HEK293 (cell line): ENCODE data around the gene RAB22A.

Experiments
- CTCF ChIA-PET: fragments of 350-600 bp; formaldehyde crosslinking; extraction: SDS; loops from one replicate; lab custom pipeline; 2021; ENCODE audit warnings: antibody characterized with exemption; lab: Yijun Ruan, JAX
- POLR2A ChIA-PET: fragments of 300-600 bp; formaldehyde crosslinking; extraction: SDS; loops from one replicate; lab custom pipeline; 2020; ENCODE audit warnings: antibody characterized with exemption, inconsistent platforms; lab: Yijun Ruan, JAX
- H3K27ac ChIP-seq: fragments of 200-500 bp; sonication (Bioruptor generic); 2 replicates; pipeline ENCODE4 v1.5.1; 2014; ENCODE audit warnings: low read depth, low read length, control low read depth, inconsistent platforms; ENCODE audit errors: extremely low read depth
- H3K36me3 ChIP-seq, 2 experiments: fragments of 200-500 bp in 1 of 2; sonication (Bioruptor generic) in 1 of 2; 1 replicate in 1 of 2; 2 replicates in 1 of 2; pipeline ENCODE4 v1.5.1; 2014 to 2017; ENCODE audit warnings: inconsistent platforms in 2 of 2, low read length in 2 of 2; ENCODE audit not compliant: control insufficient read depth in 2 of 2, insufficient read depth in 1 of 2
- H3K4me1 ChIP-seq: fragments of 200-500 bp; sonication (Bioruptor generic); 2 replicates; pipeline ENCODE4 v1.5.1; 2014; ENCODE audit warnings: mild to moderate bottlenecking, low read length, inconsistent platforms; ENCODE audit not compliant: control insufficient read depth, insufficient read depth
- H3K4me3 ChIP-seq: 2 replicates; pipeline ENCODE4 v1.5.1; 2011; ENCODE audit warnings: low read depth, mild to moderate bottlenecking, control low read depth, low read length, moderate library complexity
- H3K9me3 ChIP-seq: fragments of 200-500 bp; sonication (Bioruptor generic); 2 replicates; pipeline ENCODE4 v1.5.1; 2014; ENCODE audit warnings: low read depth, low read length, inconsistent platforms; ENCODE audit not compliant: control insufficient read depth, insufficient read depth
- EGR2 ChIP-seq: fragments of 450-650 bp; formaldehyde crosslinking; IDR thresholded peaks from 2 replicates; pipeline ENCODE4 v1.5.1; 2016; ENCODE audit warnings: low read depth, missing biosample characterization, missing genetic modification characterization
- GLI4 ChIP-seq: fragments of 450-650 bp; formaldehyde crosslinking; IDR thresholded peaks from 2 replicates; pipeline ENCODE4 v1.5.1; 2016; ENCODE audit warnings: missing biosample characterization, missing genetic modification characterization
- GLIS2 ChIP-seq: fragments of 450-650 bp; formaldehyde crosslinking; IDR thresholded peaks from 2 replicates; pipeline ENCODE4 v1.5.1; 2016; ENCODE audit warnings: missing biosample characterization, missing genetic modification characterization
- MEIS1 ChIP-seq: sonication (generic); formaldehyde crosslinking; IDR thresholded peaks from 2 replicates; pipeline ENCODE4 v1.8.1; 2022; ENCODE audit warnings: missing genetic modification reagents, mild to moderate bottlenecking, borderline replicate concordance
- MZF1 ChIP-seq: fragments of 450-650 bp; formaldehyde crosslinking; IDR thresholded peaks from 2 replicates; pipeline ENCODE4 v1.5.1; 2017; ENCODE audit warnings: missing biosample characterization, missing genetic modification characterization, borderline replicate concordance
- SCRT1 ChIP-seq: fragments of 450-650 bp; formaldehyde crosslinking; IDR thresholded peaks from 2 replicates; pipeline ENCODE4 v1.5.1; 2016; ENCODE audit warnings: missing biosample characterization, missing genetic modification characterization, borderline replicate concordance
- SP2 ChIP-seq: fragments of 450-650 bp; formaldehyde crosslinking; IDR thresholded peaks from 2 replicates; pipeline ENCODE4 v1.5.1; 2016; ENCODE audit warnings: missing biosample characterization, missing genetic modification characterization
- ZBTB1 ChIP-seq: fragments of 450-650 bp; formaldehyde crosslinking; IDR thresholded peaks from 2 replicates; pipeline ENCODE4 v1.5.1; 2016; ENCODE audit warnings: missing biosample characterization, missing genetic modification characterization
- ZBTB7A ChIP-seq: fragments of 450-650 bp; formaldehyde crosslinking; IDR thresholded peaks from 2 replicates; pipeline ENCODE4 v1.5.1; 2016; ENCODE audit warnings: low read depth, missing biosample characterization, missing genetic modification characterization
- ZNF211 ChIP-seq: fragments of 450-650 bp; formaldehyde crosslinking; IDR thresholded peaks from 2 replicates; pipeline ENCODE4 v1.5.1; 2016; ENCODE audit warnings: low read depth, missing biosample characterization, missing genetic modification characterization
- ZNF354C ChIP-seq: fragments of 450-650 bp; formaldehyde crosslinking; IDR thresholded peaks from 2 replicates; pipeline ENCODE4 v1.5.1; 2016; ENCODE audit warnings: missing biosample characterization, missing genetic modification characterization, low read depth, borderline replicate concordance
- ZNF37A ChIP-seq: fragments of 450-650 bp; IDR thresholded peaks from 2 replicates; pipeline ENCODE4 v1.5.1; 2018; ENCODE audit warnings: missing biosample characterization, missing genetic modification characterization
- ZNF404 ChIP-seq: fragments of 450-650 bp; formaldehyde crosslinking; IDR thresholded peaks from 2 replicates; pipeline ENCODE4 v1.5.1; 2017; ENCODE audit warnings: missing biosample characterization, missing genetic modification characterization
- ZNF549 ChIP-seq: fragments of 450-650 bp; IDR thresholded peaks from 2 replicates; pipeline ENCODE4 v1.5.1; 2018; ENCODE audit warnings: missing biosample characterization, missing genetic modification characterization, mild to moderate bottlenecking, inconsistent platforms, moderate library complexity
- ZNF629 ChIP-seq: fragments of 450-650 bp; formaldehyde crosslinking; IDR thresholded peaks from 2 replicates; pipeline ENCODE4 v1.5.1; 2017; ENCODE audit warnings: missing biosample characterization, missing genetic modification characterization
- ZNF843 ChIP-seq: fragments of 450-650 bp; formaldehyde crosslinking; IDR thresholded peaks from 2 replicates; pipeline ENCODE4 v1.5.1; 2016; ENCODE audit warnings: missing biosample characterization, missing genetic modification characterization
- TF ChIP-seq, protein P1 (sequence below): fragments of 450-650 bp; formaldehyde crosslinking; IDR thresholded peaks from 2 replicates; pipeline ENCODE4 v1.5.1; 2016; ENCODE audit warnings: missing biosample characterization, missing genetic modification characterization
- TF ChIP-seq, protein P2 (sequence below): fragments of 450-650 bp; formaldehyde crosslinking; IDR thresholded peaks from 2 replicates; pipeline ENCODE4 v1.5.1; 2016; ENCODE audit warnings: missing biosample characterization, missing genetic modification characterization
- TF ChIP-seq, protein P3 (sequence below): fragments of 450-650 bp; IDR thresholded peaks from 2 replicates; pipeline ENCODE4 v1.5.1; 2018; ENCODE audit warnings: missing biosample characterization, missing genetic modification characterization
- TF ChIP-seq, protein P4 (sequence below): IDR thresholded peaks from 2 replicates; pipeline ENCODE4 v1.6.1; 2011; ENCODE audit warnings: mild to moderate bottlenecking, low read depth, low read length, borderline replicate concordance

The RAB22A gene

DNA sequence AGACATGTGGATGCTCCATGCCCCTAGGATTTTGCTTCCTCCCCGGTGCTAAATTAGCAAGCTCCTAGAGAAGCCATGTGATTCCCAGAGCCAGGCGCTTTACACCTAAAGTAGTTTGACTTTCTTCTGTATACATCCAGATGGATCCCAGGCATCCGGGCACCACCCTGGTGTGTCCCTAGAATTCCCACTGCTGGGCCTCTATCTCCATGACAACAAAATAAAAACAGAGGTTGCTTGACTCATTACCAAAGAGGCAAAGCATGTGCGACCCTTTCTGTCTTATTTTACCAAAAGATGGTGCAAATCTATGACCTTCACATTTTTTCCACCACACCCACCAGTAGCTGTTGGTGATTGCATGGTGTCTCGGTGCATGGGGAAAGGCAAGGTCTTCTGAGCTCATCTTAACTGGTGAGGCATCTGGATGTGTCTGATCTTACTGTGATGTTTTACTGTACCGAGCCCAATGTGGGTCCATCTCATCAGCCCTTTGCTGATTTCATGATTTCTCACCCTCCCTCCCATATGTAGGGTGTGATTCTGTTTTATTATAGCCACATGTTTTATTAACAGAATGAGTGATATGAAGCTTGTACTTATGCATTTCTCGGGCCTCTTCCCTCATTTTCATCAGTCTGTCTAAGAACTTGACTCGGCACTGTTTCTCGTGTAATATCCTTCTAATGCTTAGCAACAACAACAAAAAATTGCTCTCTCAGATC, 52.1 kb downstream of the RAB22A start:
- Histone ChIP-seq H3K9me3 (no peaks in the 10 kb centered on the region), H3K4me1 (peaks cover 5% of the 10 kb centered on the region; the same call in 1 of the 2 replicates), H3K4me3 (no peak overlapping the region), H3K36me3 (peaks cover 0 to 26% of the 10 kb centered on the region in 2 experiments; a peak in 1 of 3 replicates), H3K27ac (no peak overlapping the region)
- ChIA-PET CTCF (interaction anchor here (0.7 to 0.8 kb wide), 2 partner anchors 121 to 128 kb away, joined by 3 read pairs; no protein-coding TSS in a partner anchor), POLR2A (interaction anchor here (1.7 kb wide), 1 partner anchor 27 kb away, joined by 5 read pairs; the partner anchor contains the start of gene VAPB)
- TF ChIP-seq ZBTB7A (tag by site-specific recombination) (no peak), MEIS1 (CRISPR knock-in tag) (no peak), GLI4 (tag by site-specific recombination) (no peak)
- TF ChIP-seq, protein P1, sequence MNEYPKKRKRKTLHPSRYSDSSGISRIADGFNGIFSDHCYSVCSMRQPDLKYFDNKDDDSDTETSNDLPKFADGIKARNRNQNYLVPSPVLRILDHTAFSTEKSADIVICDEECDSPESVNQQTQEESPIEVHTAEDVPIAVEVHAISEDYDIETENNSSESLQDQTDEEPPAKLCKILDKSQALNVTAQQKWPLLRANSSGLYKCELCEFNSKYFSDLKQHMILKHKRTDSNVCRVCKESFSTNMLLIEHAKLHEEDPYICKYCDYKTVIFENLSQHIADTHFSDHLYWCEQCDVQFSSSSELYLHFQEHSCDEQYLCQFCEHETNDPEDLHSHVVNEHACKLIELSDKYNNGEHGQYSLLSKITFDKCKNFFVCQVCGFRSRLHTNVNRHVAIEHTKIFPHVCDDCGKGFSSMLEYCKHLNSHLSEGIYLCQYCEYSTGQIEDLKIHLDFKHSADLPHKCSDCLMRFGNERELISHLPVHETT (tag by site-specific recombination), result no peak

DNA sequence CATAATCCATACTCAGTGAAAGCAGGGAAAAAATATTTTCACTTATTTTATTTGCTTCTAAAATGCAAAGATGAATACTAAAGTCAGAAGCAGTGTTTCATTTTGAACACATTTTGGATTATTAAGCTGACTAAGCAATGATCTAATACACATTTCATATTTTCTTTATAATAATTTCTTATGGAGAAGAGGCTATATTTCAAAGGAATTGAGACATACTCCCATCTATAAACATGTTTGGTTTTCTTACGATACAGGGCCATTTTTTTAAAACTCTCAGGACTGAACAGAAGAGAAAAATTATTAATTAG, 52.6 kb downstream of the RAB22A start:
- TF ChIP-seq ZNF843 (tag by site-specific recombination), result no peak
- no peak for TF ChIP-seq ZNF549
- TF ChIP-seq ZNF354C, result no peak
- no peak for TF ChIP-seq ZNF211 (tag by site-specific recombination)
- no peak for TF ChIP-seq ZBTB1 (tag by site-specific recombination)
- no peak for TF ChIP-seq SP2 (tag by site-specific recombination)
- TF ChIP-seq SCRT1, result no peak
- no peak for TF ChIP-seq GLIS2
- no peak for TF ChIP-seq EGR2
- TF ChIP-seq ZNF37A (tag by site-specific recombination), result no peak
- TF ChIP-seq MZF1 (tag by site-specific recombination), result no peak
- TF ChIP-seq, protein P2, sequence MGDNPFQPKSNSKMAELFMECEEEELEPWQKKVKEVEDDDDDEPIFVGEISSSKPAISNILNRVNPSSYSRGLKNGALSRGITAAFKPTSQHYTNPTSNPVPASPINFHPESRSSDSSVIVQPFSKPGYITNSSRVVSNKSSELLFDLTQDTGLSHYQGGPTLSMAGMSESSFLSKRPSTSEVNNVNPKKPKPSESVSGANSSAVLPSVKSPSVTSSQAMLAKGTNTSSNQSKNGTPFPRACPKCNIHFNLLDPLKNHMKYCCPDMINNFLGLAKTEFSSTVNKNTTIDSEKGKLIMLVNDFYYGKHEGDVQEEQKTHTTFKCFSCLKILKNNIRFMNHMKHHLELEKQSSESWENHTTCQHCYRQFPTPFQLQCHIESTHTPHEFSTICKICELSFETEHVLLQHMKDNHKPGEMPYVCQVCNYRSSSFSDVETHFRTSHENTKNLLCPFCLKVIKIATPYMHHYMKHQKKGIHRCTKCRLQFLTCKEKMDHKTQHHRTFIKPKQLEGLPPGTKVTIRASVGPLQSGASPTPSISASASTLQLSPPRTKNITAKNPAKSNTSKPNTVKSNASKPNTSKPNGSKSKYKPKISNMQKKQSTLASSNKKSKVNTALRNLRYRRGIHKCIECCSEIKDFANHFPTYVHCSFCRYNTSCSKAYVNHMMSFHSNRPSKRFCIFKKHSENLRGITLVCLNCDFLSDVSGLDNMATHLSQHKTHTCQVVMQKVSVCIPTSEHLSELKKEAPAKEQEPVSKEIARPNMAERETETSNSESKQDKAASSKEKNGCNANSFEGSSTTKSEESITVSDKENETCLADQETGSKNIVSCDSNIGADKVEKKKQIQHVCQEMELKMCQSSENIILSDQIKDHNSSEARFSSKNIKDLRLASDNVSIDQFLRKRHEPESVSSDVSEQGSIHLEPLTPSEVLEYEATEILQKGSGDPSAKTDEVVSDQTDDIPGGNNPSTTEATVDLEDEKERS (tag by site-specific recombination), result no peak
- TF ChIP-seq, protein P3, sequence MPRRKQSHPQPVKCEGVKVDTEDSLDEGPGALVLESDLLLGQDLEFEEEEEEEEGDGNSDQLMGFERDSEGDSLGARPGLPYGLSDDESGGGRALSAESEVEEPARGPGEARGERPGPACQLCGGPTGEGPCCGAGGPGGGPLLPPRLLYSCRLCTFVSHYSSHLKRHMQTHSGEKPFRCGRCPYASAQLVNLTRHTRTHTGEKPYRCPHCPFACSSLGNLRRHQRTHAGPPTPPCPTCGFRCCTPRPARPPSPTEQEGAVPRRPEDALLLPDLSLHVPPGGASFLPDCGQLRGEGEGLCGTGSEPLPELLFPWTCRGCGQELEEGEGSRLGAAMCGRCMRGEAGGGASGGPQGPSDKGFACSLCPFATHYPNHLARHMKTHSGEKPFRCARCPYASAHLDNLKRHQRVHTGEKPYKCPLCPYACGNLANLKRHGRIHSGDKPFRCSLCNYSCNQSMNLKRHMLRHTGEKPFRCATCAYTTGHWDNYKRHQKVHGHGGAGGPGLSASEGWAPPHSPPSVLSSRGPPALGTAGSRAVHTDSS (tag by site-specific recombination), result no peak
- TF ChIP-seq ZNF629 (tag by site-specific recombination), result no peak
- TF ChIP-seq, protein P4, sequence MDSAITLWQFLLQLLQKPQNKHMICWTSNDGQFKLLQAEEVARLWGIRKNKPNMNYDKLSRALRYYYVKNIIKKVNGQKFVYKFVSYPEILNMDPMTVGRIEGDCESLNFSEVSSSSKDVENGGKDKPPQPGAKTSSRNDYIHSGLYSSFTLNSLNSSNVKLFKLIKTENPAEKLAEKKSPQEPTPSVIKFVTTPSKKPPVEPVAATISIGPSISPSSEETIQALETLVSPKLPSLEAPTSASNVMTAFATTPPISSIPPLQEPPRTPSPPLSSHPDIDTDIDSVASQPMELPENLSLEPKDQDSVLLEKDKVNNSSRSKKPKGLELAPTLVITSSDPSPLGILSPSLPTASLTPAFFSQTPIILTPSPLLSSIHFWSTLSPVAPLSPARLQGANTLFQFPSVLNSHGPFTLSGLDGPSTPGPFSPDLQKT, result no peak
- no peak for TF ChIP-seq ZNF404 (tag by site-specific recombination)
- no peaks in the 10 kb centered on the region for H3K9me3 ChIP-seq
- H3K27ac ChIP-seq, result no peak overlapping the region
- H3K4me3 ChIP-seq, result no peak overlapping the region
- H3K4me1 ChIP-seq, result peaks cover 5% of the 10 kb centered on the region; the same call in 1 of the 2 replicates
- peaks cover 0 to 21% of the 10 kb centered on the region in 2 experiments; a peak in 1 of 3 replicates for H3K36me3 ChIP-seq
- CTCF ChIA-PET, result interaction anchor here (0.7 to 0.8 kb wide), 2 partner anchors 121 to 128 kb away, joined by 3 read pairs; no protein-coding TSS in a partner anchor
- POLR2A ChIA-PET, result interaction anchor here (1.7 kb wide), 1 partner anchor 27 kb away, joined by 5 read pairs; the partner anchor contains the start of gene VAPB
